Activated CD8-positive, alpha-beta T cell treated with anti-CD3 and anti-CD28 coated beads for 36 hours (primary cell): ENCODE measurements around the gene HIVEP2. TPM values are rescaled to one million over a fixed set of nuclear protein-coding genes. Genes with fewer than 3 reads are reported as not detected.

Experiments used
- ATAC-seq: fragments of 200-7000 bp; cut with Tn5 transposase; one replicate; pipeline ENCODE4 v1.10.0; 2021; ENCODE audit warnings: mild to moderate bottlenecking, moderate library complexity
- CTCF ChIA-PET: fragments of 350-600 bp; sonication (Branson Sonifier 250); formaldehyde crosslinking; loops from one replicate; lab custom pipeline; 2021; ENCODE audit warnings: antibody characterized with exemption; lab: Charles Lee
- POLR2A ChIA-PET: fragments of 350-600 bp; sonication (Branson Sonifier 250); formaldehyde crosslinking; loops from one replicate; lab custom pipeline; 2021; ENCODE audit warnings: antibody characterized with exemption; lab: Charles Lee
- DNase-seq: peaks from one replicate; pipeline ENCODE4 v3.0.0-alpha.2; 2020
- H3K27ac Mint-ChIP-seq: one replicate; pipeline ENCODE4 v1.8.0; 2021; ENCODE audit warnings: mild to moderate bottlenecking, mixed read lengths
- H3K27me3 Mint-ChIP-seq: one replicate; pipeline ENCODE4 v1.8.0; 2021; ENCODE audit warnings: mixed read lengths
- H3K36me3 Mint-ChIP-seq: one replicate; pipeline ENCODE4 v1.8.0; 2021; ENCODE audit warnings: low read depth, mixed read lengths
- H3K4me1 Mint-ChIP-seq: one replicate; pipeline ENCODE4 v1.8.0; 2021; ENCODE audit warnings: low read depth, mixed read lengths
- H3K4me3 Mint-ChIP-seq: one replicate; pipeline ENCODE4 v1.8.0; 2021; ENCODE audit warnings: mild to moderate bottlenecking, moderate library complexity, mixed read lengths
- H3K9me3 Mint-ChIP-seq: one replicate; pipeline ENCODE4 v1.8.0; 2021; ENCODE audit warnings: mixed read lengths
- CTCF ChIP-seq: fragments of 200-600 bp; IDR thresholded peaks from one replicate; pipeline ENCODE4 v1.8.0; 2022; ENCODE audit warnings: antibody characterized with exemption, mild to moderate bottlenecking
- intact Hi-C: fragments of 100-400 bp; cut with micrococcal nuclease; formaldehyde crosslinking; loops from one replicate; pipeline ENCODE4 v1.10.0; 2022
- total RNA-seq, 2 experiments: library from RNA; stranded (reverse); gene quantifications; one replicate each; pipeline ENCODE4 v1.2.3, GENCODE V29; 2021

Gene HIVEP2
- total RNA-seq, 2 experiments from 2014 or later, result 31.8 to 38.1 TPM

GRCh38 chr6:142898927-142899895 is 45.8 kb downstream of the HIVEP2 start:
- no peaks in the 10 kb centered on the region for H3K9me3 Mint-ChIP-seq
- POLR2A ChIA-PET, result interaction anchor here (0.7 kb wide), 2 partner anchors 15 to 27 kb away, joined by 3 to 5 read pairs; no protein-coding TSS in a partner anchor
- DNase-seq (no peak), ATAC-seq (no peak)
- H3K4me1 Mint-ChIP-seq, result peaks cover 50% of the 10 kb centered on the region
- TF ChIP-seq CTCF, result no peak
- H3K27me3 Mint-ChIP-seq, result no peaks in the 10 kb centered on the region
- CTCF ChIA-PET, result interaction anchor here (1.6 kb wide), 1 partner anchor 9 kb away, joined by 3 read pairs; no protein-coding TSS in a partner anchor
- intact Hi-C loops, result no loop called here
- peak overlapping the region; percentile 0 for H3K27ac Mint-ChIP-seq
- H3K4me3 Mint-ChIP-seq, result no peak overlapping the region
- H3K36me3 Mint-ChIP-seq, result peaks cover 30% of the 10 kb centered on the region

- TF ChIP-seq CTCF, result no peak
- ChIA-PET POLR2A (interaction anchor here (0.6 kb wide), 1 partner anchor 52 kb away, joined by 3 read pairs; no protein-coding TSS in a partner anchor), CTCF (no interaction called here)
- H3K27me3 Mint-ChIP-seq, result no peaks in the 10 kb centered on the region
- peaks cover 44% of the 10 kb centered on the region for H3K4me1 Mint-ChIP-seq
- peaks cover 25% of the 10 kb centered on the region for H3K36me3 Mint-ChIP-seq
- H3K4me3 Mint-ChIP-seq, result no peak overlapping the region
- H3K27ac Mint-ChIP-seq, result no peak overlapping the region
- ATAC-seq (no peak), DNase-seq (no peak)
- intact Hi-C loops, result no loop called here
- no peaks in the 10 kb centered on the region for H3K9me3 Mint-ChIP-seq
Measured at GRCh38 chr6:142897659-142898058, 47.3 kb downstream of the HIVEP2 start.

- ATAC-seq (no peak), DNase-seq (no peak)
- peaks cover 43% of the 10 kb centered on the region for H3K4me1 Mint-ChIP-seq
- H3K27me3 Mint-ChIP-seq, result no peaks in the 10 kb centered on the region
- no peak overlapping the region for H3K27ac Mint-ChIP-seq
- no peak for TF ChIP-seq CTCF
- ChIA-PET CTCF (no interaction called here), POLR2A (no interaction called here)
- intact Hi-C loops, result no loop called here
- peaks cover 22% of the 10 kb centered on the region for H3K36me3 Mint-ChIP-seq
- no peak overlapping the region for H3K4me3 Mint-ChIP-seq
- no peaks in the 10 kb centered on the region for H3K9me3 Mint-ChIP-seq
Measured at GRCh38 chr6:142896732-142897131, 48.2 kb downstream of the HIVEP2 start.

- no peaks in the 10 kb centered on the region for H3K9me3 Mint-ChIP-seq
- ATAC-seq, result no peak
- CTCF ChIA-PET, result interaction anchor here (1.6 to 2.1 kb wide), 2 partner anchors 8 to 64 kb away, joined by 5 to 6 read pairs; no protein-coding TSS in a partner anchor
- intact Hi-C loops, result no loop called here
- H3K27ac Mint-ChIP-seq, result no peak overlapping the region
- POLR2A ChIA-PET, result interaction anchor here (1.5 to 1.6 kb wide), 2 partner anchors 9 to 40 kb away, joined by 3 to 4 read pairs; no protein-coding TSS in a partner anchor
- peaks cover 57% of the 10 kb centered on the region for H3K4me1 Mint-ChIP-seq
- H3K4me3 Mint-ChIP-seq, result no peak overlapping the region
- DNase-seq, result no peak
- no peak for TF ChIP-seq CTCF
- H3K36me3 Mint-ChIP-seq, result peaks cover 33% of the 10 kb centered on the region
- no peaks in the 10 kb centered on the region for H3K27me3 Mint-ChIP-seq
Measured at GRCh38 chr6:142893088-142893487, 51.9 kb downstream of the HIVEP2 start.
